DND-41 (cell line): ENCODE measurements around the gene GM2A.
A peak's percentile ranks its signal among the peaks of the same experiment; 100 is the strongest.

Experiments used
- ATAC-seq: fragments of 200-7000 bp; cut with Tn5 transposase; 3 replicates; pipeline ENCODE4 v1.9.1; 2021; ENCODE audit warnings: low read depth; ENCODE audit not compliant: insufficient read depth
- DNase-seq: peaks from one replicate; pipeline ENCODE4 v3.0.0-alpha.2; 2020
- H2AFZ ChIP-seq: 2 replicates; pipeline ENCODE4 v1.6.0; 2012; ENCODE audit warnings: low read depth, low read length
- H3K27ac ChIP-seq: 2 replicates; pipeline ENCODE4 v1.5.1; 2012; ENCODE audit warnings: low read length, inconsistent platforms
- H3K27me3 ChIP-seq: fragments of 200-600 bp; sonication (generic); 2 replicates; pipeline ENCODE4 v1.6.0; 2012; ENCODE audit warnings: low read length, mild to moderate bottlenecking, inconsistent platforms; ENCODE audit not compliant: insufficient read depth, poor library complexity
- H3K36me3 ChIP-seq: 2 replicates; pipeline ENCODE4 v1.5.1; 2012; ENCODE audit warnings: low read length, inconsistent platforms; ENCODE audit not compliant: insufficient read depth
- H3K4me1 ChIP-seq: 2 replicates; pipeline ENCODE4 v1.5.1; 2012; ENCODE audit warnings: mild to moderate bottlenecking, low read length; ENCODE audit not compliant: insufficient read depth
- H3K4me2 ChIP-seq: 2 replicates; pipeline ENCODE4 v1.6.0; 2012; ENCODE audit warnings: mild to moderate bottlenecking, moderate library complexity, low read length, inconsistent platforms; ENCODE audit not compliant: insufficient read depth
- H3K4me3 ChIP-seq, 2 experiments: fragments of 200-600 bp in 1 of 2; shearing (Covaris generic) in 1 of 2; 2 replicates each; pipeline ENCODE4 v1.5.1; 2012 to 2016; ENCODE audit warnings: inconsistent platforms in 2 of 2, low read length in 2 of 2, mild to moderate bottlenecking in 2 of 2, low read depth in 1 of 2, moderate library complexity in 1 of 2
- H3K79me2 ChIP-seq: 2 replicates; pipeline ENCODE4 v1.6.0; 2012; ENCODE audit warnings: low read length, inconsistent platforms; ENCODE audit not compliant: insufficient read depth
- H3K9ac ChIP-seq: 2 replicates; pipeline ENCODE4 v1.6.0; 2012; ENCODE audit warnings: low read depth, mild to moderate bottlenecking, inconsistent platforms, low read length, moderate library complexity
- H3K9me3 ChIP-seq: 2 replicates; pipeline ENCODE4 v1.5.1; 2012; ENCODE audit warnings: low read length, moderate library complexity, mild to moderate bottlenecking, inconsistent platforms; ENCODE audit not compliant: insufficient read depth, severe bottlenecking
- H4K20me1 ChIP-seq: 2 replicates; pipeline ENCODE4 v1.6.0; 2012; ENCODE audit warnings: low read length; ENCODE audit not compliant: insufficient read depth
- CTCF ChIP-seq: IDR thresholded peaks from 2 replicates; pipeline ENCODE4 v1.5.1; 2012; ENCODE audit warnings: borderline replicate concordance, low read length, moderate library complexity, mild to moderate bottlenecking; ENCODE audit not compliant: poor library complexity, severe bottlenecking; ENCODE audit errors: extremely low read depth
- EZH2 ChIP-seq: IDR thresholded peaks from 3 replicates; pipeline ENCODE4 v1.6.1; 2012; ENCODE audit warnings: borderline replicate concordance, low read depth, mild to moderate bottlenecking, moderate library complexity, low read length, inconsistent platforms; ENCODE audit not compliant: severe bottlenecking

The GM2A gene

GRCh38 chr5:151224372-151224771 lies 28.6 kb upstream of the GM2A start:
- no peak for ATAC-seq
- Histone ChIP-seq H2AFZ (no peak overlapping the region), H4K20me1 (peaks cover 67% of the 10 kb centered on the region), H3K9ac (no peak overlapping the region), H3K4me3 (no peak overlapping the region), H3K4me2 (no peak overlapping the region), H3K79me2 (peaks cover 97% of the 10 kb centered on the region), H3K4me1 (peaks cover 41% of the 10 kb centered on the region), H3K36me3 (peaks cover 86% of the 10 kb centered on the region), H3K27me3 (no peaks in the 10 kb centered on the region), H3K9me3 (no peaks in the 10 kb centered on the region), H3K27ac (no peak overlapping the region)
- DNase-seq, result no peak
- TF ChIP-seq CTCF, result no peak
- no peak for TF ChIP-seq EZH2

- DNase-seq (no peak), ATAC-seq (no peak)
- H3K36me3 ChIP-seq, result peaks cover 86% of the 10 kb centered on the region
- no peak overlapping the region for H2AFZ ChIP-seq
- no peaks in the 10 kb centered on the region for H3K27me3 ChIP-seq
- peaks cover 35% of the 10 kb centered on the region for H3K4me1 ChIP-seq
- 0 out of 2 replicates have a peak overlapping the region, but pooled peaks have one; percentile 11 for H3K27ac ChIP-seq
- peaks cover 97% of the 10 kb centered on the region for H3K79me2 ChIP-seq
- no peak overlapping the region for H3K9ac ChIP-seq
- peaks cover 64% of the 10 kb centered on the region for H4K20me1 ChIP-seq
- no peaks in the 10 kb centered on the region for H3K9me3 ChIP-seq
- no peak for TF ChIP-seq CTCF
- TF ChIP-seq EZH2, result no peak
- H3K4me3 ChIP-seq, result no peak overlapping the region
- H3K4me2 ChIP-seq, result no peak overlapping the region
Measured at GRCh38 chr5:151225071-151225470, 27.9 kb upstream of the GM2A start.

GRCh38 chr5:151225475-151225874 lies 27.5 kb upstream of the GM2A start:
- Histone ChIP-seq H3K27ac (peak overlapping the region; percentile 11; the same call in 1 of the 2 replicates), H2AFZ (no peak overlapping the region), H4K20me1 (peaks cover 64% of the 10 kb centered on the region), H3K4me1 (peaks cover 31% of the 10 kb centered on the region), H3K79me2 (peaks cover 97% of the 10 kb centered on the region), H3K27me3 (no peaks in the 10 kb centered on the region), H3K9ac (no peak overlapping the region), H3K36me3 (peaks cover 86% of the 10 kb centered on the region), H3K9me3 (no peaks in the 10 kb centered on the region), H3K4me2 (no peak overlapping the region), H3K4me3 (no peak overlapping the region)
- no peak for ATAC-seq
- no peak for DNase-seq
- no peak for TF ChIP-seq EZH2

GRCh38 chr5:151227918-151228447 lies 25.0 kb upstream of the GM2A start:
- Histone ChIP-seq H3K79me2 (peaks cover 97% of the 10 kb centered on the region), H3K4me3 (no peak overlapping the region), H3K4me2 (no peak overlapping the region), H3K27me3 (no peaks in the 10 kb centered on the region), H3K4me1 (peaks cover 7% of the 10 kb centered on the region; the same call in 1 of the 2 replicates), H3K36me3 (peaks cover 86% of the 10 kb centered on the region), H3K9ac (no peak overlapping the region), H4K20me1 (peaks cover 59% of the 10 kb centered on the region), H2AFZ (no peak overlapping the region), H3K27ac (peak overlapping the region; percentile 26; the same call in 1 of the 2 replicates), H3K9me3 (no peaks in the 10 kb centered on the region)
- ATAC-seq (no peak), DNase-seq (no peak)
- TF ChIP-seq CTCF, result no peak
